ENCODE results near the gene WDFY4. TPM values are rescaled to one million over a fixed set of nuclear protein-coding genes. Genes with fewer than 3 reads are reported as not detected.

WDFY4 gene
- total RNA-seq, 1 donor from 2014 or later, result 4.3 TPM

- TF ChIP-seq CTCF (IDR thresholded peaks at IDR 0.05; ENCODE audit: unreplicated experiment), result no peak
- Mint-ChIP-seq H3K27me3 (ENCODE audit: low read depth) (peaks cover 16% of the 10 kb centered on the region), H3K4me1 (no peaks in the 10 kb centered on the region), H3K9me3 (peaks cover 8% of the 10 kb centered on the region), H3K27ac (no peak overlapping the region), H3K4me3 (no peak overlapping the region), H3K36me3 (no peaks in the 10 kb centered on the region)
- DNase-seq (ENCODE audit: low spot score in 2 of 2, unreplicated experiment in 2 of 2), result no peak
Observed at GRCh38 chr10:48742891-48743860, 58.5 kb downstream of the WDFY4 start.

- TF ChIP-seq CTCF (IDR thresholded peaks at IDR 0.05; ENCODE audit: unreplicated experiment), result no peak
- H3K27ac Mint-ChIP-seq, result no peak overlapping the region
- peaks cover 16% of the 10 kb centered on the region for H3K27me3 Mint-ChIP-seq (ENCODE audit: low read depth)
- no peaks in the 10 kb centered on the region for H3K36me3 Mint-ChIP-seq
- no peak overlapping the region for H3K4me3 Mint-ChIP-seq
- no peaks in the 10 kb centered on the region for H3K4me1 Mint-ChIP-seq
- peaks cover 8% of the 10 kb centered on the region for H3K9me3 Mint-ChIP-seq
- no peak for DNase-seq (ENCODE audit: low spot score in 2 of 2, unreplicated experiment in 2 of 2)
Observed at GRCh38 chr10:48744587-48744986, 59.9 kb downstream of the WDFY4 start.

GRCh38 chr10:48745662-48746245 lies 61.1 kb downstream of the WDFY4 start:
- Mint-ChIP-seq H3K9me3 (peaks cover 8% of the 10 kb centered on the region), H3K36me3 (no peaks in the 10 kb centered on the region)
- no peak for DNase-seq (ENCODE audit: low spot score in 2 of 2, unreplicated experiment in 2 of 2)

GRCh38 chr10:48748573-48748972 lies 63.9 kb downstream of the WDFY4 start:
- DNase-seq (ENCODE audit: low spot score in 2 of 2, unreplicated experiment in 2 of 2), result no peak
- H3K4me3 Mint-ChIP-seq, result no peak overlapping the region
- peaks cover 8% of the 10 kb centered on the region for H3K9me3 Mint-ChIP-seq
- no peak overlapping the region for H3K27ac Mint-ChIP-seq
- no peak for TF ChIP-seq CTCF (IDR thresholded peaks at IDR 0.05; ENCODE audit: unreplicated experiment)
- no peaks in the 10 kb centered on the region for H3K36me3 Mint-ChIP-seq
- H3K4me1 Mint-ChIP-seq, result no peaks in the 10 kb centered on the region
- H3K27me3 Mint-ChIP-seq (ENCODE audit: low read depth), result peaks cover 18% of the 10 kb centered on the region

More at GRCh38 chr10:48745662-48746245, 61.1 kb downstream of the WDFY4 start:
- H3K4me3 Mint-ChIP-seq, result no peak overlapping the region
- no peak overlapping the region for H3K27ac Mint-ChIP-seq
- H3K4me1 Mint-ChIP-seq, result no peaks in the 10 kb centered on the region
- TF ChIP-seq CTCF (IDR thresholded peaks at IDR 0.05; ENCODE audit: unreplicated experiment), result no peak
- H3K27me3 Mint-ChIP-seq (ENCODE audit: low read depth), result peaks cover 16% of the 10 kb centered on the region

GRCh38 chr10:48749254-48749787 lies 64.6 kb downstream of the WDFY4 start:
- no peak for TF ChIP-seq CTCF (IDR thresholded peaks at IDR 0.05; ENCODE audit: unreplicated experiment)
- Mint-ChIP-seq H3K27me3 (ENCODE audit: low read depth) (peaks cover 17% of the 10 kb centered on the region), H3K4me1 (no peaks in the 10 kb centered on the region)

More at GRCh38 chr10:48749254-48749787, 64.6 kb downstream of the WDFY4 start:
- Mint-ChIP-seq H3K36me3 (no peaks in the 10 kb centered on the region), H3K27ac (no peak overlapping the region), H3K9me3 (peaks cover 8% of the 10 kb centered on the region), H3K4me3 (no peak overlapping the region)
- no peak for DNase-seq (ENCODE audit: low spot score in 2 of 2, unreplicated experiment in 2 of 2)

Data from mesothelial cell of epicardium (in vitro differentiated cells).